ENCODE measurements around the gene STK33.

DNA sequence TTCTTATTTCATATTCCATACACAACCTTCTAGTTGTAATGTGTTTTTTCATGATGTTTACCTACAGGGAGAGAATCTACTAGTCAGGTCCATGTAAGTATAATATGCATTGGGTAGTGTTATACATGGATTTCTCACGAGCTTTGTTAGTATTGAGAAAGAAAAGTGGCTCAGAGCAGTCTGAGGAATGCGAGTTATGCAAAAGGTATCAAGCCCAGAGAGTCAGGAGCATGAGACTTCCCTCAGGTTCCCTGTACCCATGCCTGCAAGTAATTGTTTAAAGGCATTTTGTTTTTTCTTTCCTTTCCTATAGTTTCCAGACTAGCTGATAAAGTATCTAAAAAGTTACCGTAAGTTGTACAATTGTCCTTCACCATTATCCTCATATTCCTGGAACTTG lies 66.1 kb downstream of the STK33 start:
- TF ChIP-seq YY1 (IDR thresholded peaks at IDR 0.05; ENCODE audit: insufficient read depth, insufficient read length) = no peak
- no peak for TF ChIP-seq ZNF274 (IDR thresholded peaks at IDR 0.05; ENCODE audit: low read depth, low read length)

Data from NT2/D1 (cell line).